HepG2 (cell line): ENCODE measurements around the gene SGIP1. TPM values are rescaled to one million over a fixed set of nuclear protein-coding genes. Genes with fewer than 3 reads are reported as not detected.

Experiments
- ATAC-seq: fragments of 200-7000 bp; cut with Tn5 transposase; 3 replicates; pipeline ENCODE4 v1.9.1; 2020; ENCODE audit warnings: mild to moderate bottlenecking, moderate library complexity
- BruUV-seq: library from RNA; stranded (reverse); fragments of 400-500 nt; replicated peaks from 2 replicates; lab custom pipeline; 2021; lab: Mats Ljungman, UMichigan
- CTCF ChIA-PET: fragments of 300-600 bp; formaldehyde crosslinking; extraction: SDS; loops from one replicate; lab custom pipeline; 2021; ENCODE audit warnings: low total read pairs, inconsistent platforms, low intra/inter-chr PET ratio; lab: Yijun Ruan, JAX
- POLR2A ChIA-PET: fragments of 350-600 bp; sonication (Branson Sonifier 250); formaldehyde crosslinking; loops from one replicate; lab custom pipeline; 2020; ENCODE audit warnings: antibody characterized with exemption, inconsistent platforms; lab: Yijun Ruan, JAX
- DNase-seq: peaks from one replicate; pipeline ENCODE4 v3.0.0-alpha.2; 2015; ENCODE audit warnings: low spot score
- FAIRE-seq: peaks from 3 replicates; lab custom pipeline; 2011; peaks lifted over from hg19 to GRCh38; lab: Jason Lieb, UNC
- H2AFZ ChIP-seq: one replicate; pipeline ENCODE4 v1.6.1; 2011; ENCODE audit warnings: low read length, inconsistent platforms
- H3K27ac ChIP-seq: fragments of 300-600 bp; 3 replicates; pipeline ENCODE4 v1.8.0; 2011; ENCODE audit warnings: mixed run types, mild to moderate bottlenecking, mixed read lengths, low read length, inconsistent platforms; ENCODE audit not compliant: insufficient read depth; ENCODE audit errors: extremely low read length
- H3K27me3 ChIP-seq, 2 experiments: fragments of 200-600 bp in 1 of 2; 2 replicates in 1 of 2; 3 replicates in 1 of 2; pipeline versions ENCODE4 v1.6.0 to v1.8.0; 2011; ENCODE audit warnings: low read length in 2 of 2, mild to moderate bottlenecking in 2 of 2, moderate library complexity in 2 of 2, inconsistent platforms in 1 of 2; ENCODE audit not compliant: insufficient read depth in 2 of 2, control insufficient read depth in 1 of 2
- H3K36me3 ChIP-seq, 2 experiments: fragments of 200-600 bp in 1 of 2; replicated peaks in 1 of 2; 2 replicates in 1 of 2; 3 replicates in 1 of 2; pipeline versions ENCODE4 v1.5.1 to v1.8.0; 2011; ENCODE audit warnings: low read length in 2 of 2, inconsistent platforms in 1 of 2; ENCODE audit not compliant: insufficient read depth in 2 of 2, control insufficient read depth in 1 of 2
- H3K4me1 ChIP-seq: 2 replicates; pipeline ENCODE4 v1.5.1; 2012; ENCODE audit warnings: low read length, inconsistent platforms; ENCODE audit not compliant: insufficient read depth
- H3K4me2 ChIP-seq: 2 replicates; pipeline ENCODE4 v1.6.0; 2011; ENCODE audit warnings: low read depth, low read length, inconsistent platforms
- H3K4me3 ChIP-seq, 3 experiments: fragments of 200-600 bp in 1 of 3; sonication (generic), shearing (Covaris generic) in 1 of 3; replicated peaks in 1 of 3; 2 replicates each; pipeline ENCODE4 v1.5.1; 2011 to 2016; ENCODE audit warnings: low read length in 3 of 3, inconsistent platforms in 2 of 3, low read depth in 2 of 3, mild to moderate bottlenecking in 2 of 3, control low read depth in 1 of 3, mixed read lengths in 1 of 3; ENCODE audit not compliant: insufficient read depth in 1 of 3
- H3K79me2 ChIP-seq: one replicate; pipeline ENCODE4 v1.6.1; 2011; ENCODE audit warnings: low read length, inconsistent platforms; ENCODE audit not compliant: insufficient read depth
- H3K9ac ChIP-seq: 2 replicates; pipeline ENCODE4 v1.6.0; 2011; ENCODE audit warnings: mild to moderate bottlenecking, low read depth, low read length, inconsistent platforms; ENCODE audit not compliant: insufficient read depth
- H3K9me3 ChIP-seq: 2 replicates; pipeline ENCODE4 v1.5.1; 2012; ENCODE audit warnings: mild to moderate bottlenecking, low read length
- H4K20me1 ChIP-seq: 2 replicates; pipeline ENCODE4 v1.6.0; 2011; ENCODE audit warnings: inconsistent platforms, mild to moderate bottlenecking, low read length, moderate library complexity; ENCODE audit not compliant: insufficient read depth
- CENPT ChIP-seq: sonication (generic); formaldehyde crosslinking; IDR thresholded peaks from 2 replicates; pipeline ENCODE4 v1.8.0; 2022; ENCODE audit warnings: low read depth, mild to moderate bottlenecking, moderate library complexity, missing genetic modification reagents
- HINFP ChIP-seq: sonication (generic); formaldehyde crosslinking; IDR thresholded peaks from 2 replicates; pipeline ENCODE4 v1.4.0; 2020; ENCODE audit warnings: low read depth, mild to moderate bottlenecking, missing genetic modification reagents
- KAT8 ChIP-seq: IDR thresholded peaks from 2 replicates; pipeline ENCODE4 v1.6.1; 2016; ENCODE audit warnings: missing genetic modification reagents, missing compliant biosample characterization
- PBX2 ChIP-seq: IDR thresholded peaks from 2 replicates; pipeline ENCODE4 v1.6.1; 2016; ENCODE audit warnings: control low read depth
- RAD21 ChIP-seq: fragments of 450-650 bp; formaldehyde crosslinking; IDR thresholded peaks from 2 replicates; pipeline ENCODE4 v1.5.0; 2020; ENCODE audit warnings: mild to moderate bottlenecking
- SAP130 ChIP-seq: IDR thresholded peaks from 2 replicates; pipeline ENCODE4 v1.6.1; 2016; ENCODE audit warnings: low read depth
- ZNF121 ChIP-seq: sonication (generic); formaldehyde crosslinking; IDR thresholded peaks from 2 replicates; pipeline ENCODE4 v1.5.0; 2020; ENCODE audit warnings: mild to moderate bottlenecking, missing genetic modification reagents
- ZNF124 ChIP-seq: sonication (generic); formaldehyde crosslinking; IDR thresholded peaks from 2 replicates; pipeline ENCODE4 v1.4.0; 2020; ENCODE audit warnings: missing genetic modification reagents
- ZNF570 ChIP-seq: sonication (generic); formaldehyde crosslinking; IDR thresholded peaks from 2 replicates; pipeline ENCODE4 v1.4.0; 2020; ENCODE audit warnings: mild to moderate bottlenecking, missing genetic modification reagents, borderline replicate concordance
- ZNF589 ChIP-seq: sonication (generic); formaldehyde crosslinking; conservative IDR thresholded peaks from 2 replicates; pipeline ENCODE4 v1.8.0; 2022; ENCODE audit warnings: mild to moderate bottlenecking, moderate library complexity, missing genetic modification reagents
- ZNF749 ChIP-seq: sonication (generic); formaldehyde crosslinking; IDR thresholded peaks from 2 replicates; pipeline ENCODE4 v1.8.0; 2022; ENCODE audit warnings: mild to moderate bottlenecking, missing genetic modification reagents, moderate library complexity, borderline replicate concordance
- ZZZ3 ChIP-seq: sonication (generic); formaldehyde crosslinking; IDR thresholded peaks from 2 replicates; pipeline ENCODE4 v1.4.0; 2020; ENCODE audit warnings: missing genetic modification reagents, mild to moderate bottlenecking, borderline replicate concordance
- WGBS: methylation state at CpG from one replicate; pipeline ENCODE4 v1.1.6; 2017; ENCODE audit warnings: low lambda C conversion rate; 5-methylcytosine and 5-hydroxymethylcytosine counted together
- in situ Hi-C: cut with HindIII; loops from 2 replicates; pipeline ENCODE4 v1.10.0; 2017; ENCODE audit warnings: low pct_unique_long_range_greater_than_20kb; ENCODE audit not compliant: extremely low pct_ligation_motif_present
- intact Hi-C: fragments of 100-400 bp; cut with micrococcal nuclease; formaldehyde crosslinking; loops from one replicate; pipeline ENCODE4 v1.10.0; 2022; ENCODE audit not compliant: unreplicated experiment
- polyA plus RNA-seq, 8 experiments: library from polyadenylated mRNA; depleted of rRNA in 3 of 8; stranded (reverse) in 7 of 8; unstranded in 1 of 8; fragments of >200 nt; fragmentation: Illumina TruSeq in 4 of 8; extraction: Trizol in 4 of 8; gene quantifications; 2 replicates each; pipeline versions ENCODE4 v1.2.1 to v1.2.3, GENCODE V29; 2011 to 2016; ENCODE audit warnings: low read depth in 4 of 8, missing spikeins in 1 of 8, mixed read lengths in 1 of 8; ENCODE audit not compliant: insufficient read depth in 1 of 8
- total RNA-seq, 5 experiments: library from RNA; depleted of rRNA; stranded (reverse); fragments of >200 nt; fragmentation: Illumina TruSeq; extraction: Trizol; gene quantifications; 2 replicates each; pipeline ENCODE4 v1.2.3, GENCODE V29; 2016; ENCODE audit warnings: low read depth in 1 of 5

The SGIP1 gene
- total and polyA plus RNA-seq, 2 of the 13 experiments (the other 11 are each of a cell fraction or from before 2014, with no cell fraction given), result not detected

GRCh38 chr1:66580081-66580480, 46.1 kb downstream of the SGIP1 start (continued):
- no peak for TF ChIP-seq ZZZ3 (CRISPR knock-in tag)
- TF ChIP-seq HINFP (CRISPR knock-in tag), result no peak
- TF ChIP-seq SAP130 (CRISPR knock-in tag), result no peak
- TF ChIP-seq CENPT (CRISPR knock-in tag), result no peak
- no peak for TF ChIP-seq ZNF589
- no peak for TF ChIP-seq RAD21 (CRISPR knock-in tag)
- no peak for TF ChIP-seq ZNF121 (CRISPR knock-in tag)

GRCh38 chr1:66583021-66583420, 49.1 kb downstream of the SGIP1 start:
- ChIA-PET POLR2A (no interaction called here), CTCF (no interaction called here)
- no peak for FAIRE-seq
- no peaks in the 10 kb centered on the region for H3K79me2 ChIP-seq
- H3K9me3 ChIP-seq, result no peaks in the 10 kb centered on the region
- in situ Hi-C loops, result no loop called here
- H3K27me3 ChIP-seq, result no peaks in the 10 kb centered on the region; a peak in 1 of 5 replicates
- H2AFZ ChIP-seq, result no peak overlapping the region
- no peaks in the 10 kb centered on the region for H4K20me1 ChIP-seq
- no peaks in the 10 kb centered on the region for H3K36me3 ChIP-seq
- intact Hi-C loops, result no loop called here
- WGBS, result 23% methylated on average over 2 of the region's 2 CpGs
- no peak for ATAC-seq
- no peak overlapping the region for H3K4me3 ChIP-seq
- H3K4me1 ChIP-seq, result peaks cover 13% of the 10 kb centered on the region
- no peak overlapping the region for H3K4me2 ChIP-seq
- no peak for TF ChIP-seq ZNF570 (CRISPR knock-in tag)
- TF ChIP-seq ZNF124, result no peak
- no peak for TF ChIP-seq PBX2
- TF ChIP-seq ZNF749 (CRISPR knock-in tag), result no peak
- TF ChIP-seq KAT8 (CRISPR knock-in tag), result no peak
- no peak for DNase-seq
- no peak overlapping the region for H3K27ac ChIP-seq
- no TSS peak for BruUV-seq
- H3K9ac ChIP-seq, result no peak overlapping the region
